HepG2 (cell line): ENCODE data around the gene EMP2. TPM values are rescaled to one million over a fixed set of nuclear protein-coding genes. Genes with fewer than 3 reads are reported as not detected.

Experiments used
- DR1 ChIP-seq: sonication (generic); formaldehyde crosslinking; IDR thresholded peaks from 2 replicates; pipeline ENCODE4 v1.8.0; 2021; ENCODE audit warnings: mild to moderate bottlenecking, missing genetic modification reagents, inconsistent platforms
- FOXP1 ChIP-seq, 2 experiments: fragments of 450-650 bp in 1 of 2; IDR thresholded peaks; 2 replicates each; pipeline ENCODE4 v1.6.1; 2017 to 2018; ENCODE audit warnings: antibody characterized with exemption in 1 of 2
- MXD4 ChIP-seq: IDR thresholded peaks from 2 replicates; pipeline ENCODE4 v1.6.1; 2016; ENCODE audit warnings: mild to moderate bottlenecking, missing biosample characterization, missing genetic modification reagents
- TBL1XR1 ChIP-seq: fragments of 150-350 bp; IDR thresholded peaks from 2 replicates; pipeline ENCODE4 v1.6.1; 2014; ENCODE audit warnings: borderline replicate concordance, low read length; ENCODE audit not compliant: partially characterized antibody
- ZBTB21 ChIP-seq: sonication (generic); formaldehyde crosslinking; IDR thresholded peaks from 2 replicates; pipeline ENCODE4 v1.4.0; 2020; ENCODE audit warnings: missing genetic modification reagents
- ZNF124 ChIP-seq: sonication (generic); formaldehyde crosslinking; IDR thresholded peaks from 2 replicates; pipeline ENCODE4 v1.4.0; 2020; ENCODE audit warnings: missing genetic modification reagents
- ZNF441 ChIP-seq: sonication (generic); formaldehyde crosslinking; IDR thresholded peaks from 2 replicates; pipeline ENCODE4 v1.7.0; 2021; ENCODE audit warnings: missing genetic modification reagents, borderline replicate concordance
- polyA plus RNA-seq, 8 experiments: library from polyadenylated mRNA; depleted of rRNA in 3 of 8; stranded (reverse) in 7 of 8; unstranded in 1 of 8; fragments of >200 nt; fragmentation: Illumina TruSeq in 4 of 8; extraction: Trizol in 4 of 8; gene quantifications; 2 replicates each; pipeline versions ENCODE4 v1.2.1 to v1.2.3, GENCODE V29; 2011 to 2016; ENCODE audit warnings: low read depth in 4 of 8, missing spikeins in 1 of 8, mixed read lengths in 1 of 8; ENCODE audit not compliant: insufficient read depth in 1 of 8
- total RNA-seq, 5 experiments: library from RNA; depleted of rRNA; stranded (reverse); fragments of >200 nt; fragmentation: Illumina TruSeq; extraction: Trizol; gene quantifications; 2 replicates each; pipeline ENCODE4 v1.2.3, GENCODE V29; 2016; ENCODE audit warnings: low read depth in 1 of 5
- TF ChIP-seq, protein P1 (sequence below): sonication (generic); formaldehyde crosslinking; IDR thresholded peaks from 2 replicates; pipeline ENCODE4 v1.4.0; 2020; ENCODE audit warnings: missing genetic modification reagents, borderline replicate concordance
- TF ChIP-seq, protein P2 (sequence below): sonication (generic); formaldehyde crosslinking; IDR thresholded peaks from 2 replicates; pipeline ENCODE4 v1.5.0; 2020; ENCODE audit warnings: missing genetic modification reagents
- TF ChIP-seq, protein P3 (sequence below): sonication (generic); formaldehyde crosslinking; IDR thresholded peaks from 2 replicates; pipeline ENCODE4 v1.8.0; 2022; ENCODE audit warnings: missing genetic modification reagents, mild to moderate bottlenecking, borderline replicate concordance
- TF ChIP-seq, protein P4 (sequence below): sonication (generic); formaldehyde crosslinking; IDR thresholded peaks from 2 replicates; pipeline ENCODE4 v1.8.1; 2023; ENCODE audit warnings: missing genetic modification reagents, mild to moderate bottlenecking, borderline replicate concordance
- TF ChIP-seq, protein P5 (sequence below): sonication (generic); formaldehyde crosslinking; conservative IDR thresholded peaks from 2 replicates; pipeline ENCODE4 v1.4.0; 2020; ENCODE audit warnings: missing genetic modification reagents

The EMP2 gene
- total and polyA plus RNA-seq, 2 of the 13 experiments (the other 11 are each of a cell fraction or from before 2014, with no cell fraction given): 24.6 to 91.2 TPM

DNA sequence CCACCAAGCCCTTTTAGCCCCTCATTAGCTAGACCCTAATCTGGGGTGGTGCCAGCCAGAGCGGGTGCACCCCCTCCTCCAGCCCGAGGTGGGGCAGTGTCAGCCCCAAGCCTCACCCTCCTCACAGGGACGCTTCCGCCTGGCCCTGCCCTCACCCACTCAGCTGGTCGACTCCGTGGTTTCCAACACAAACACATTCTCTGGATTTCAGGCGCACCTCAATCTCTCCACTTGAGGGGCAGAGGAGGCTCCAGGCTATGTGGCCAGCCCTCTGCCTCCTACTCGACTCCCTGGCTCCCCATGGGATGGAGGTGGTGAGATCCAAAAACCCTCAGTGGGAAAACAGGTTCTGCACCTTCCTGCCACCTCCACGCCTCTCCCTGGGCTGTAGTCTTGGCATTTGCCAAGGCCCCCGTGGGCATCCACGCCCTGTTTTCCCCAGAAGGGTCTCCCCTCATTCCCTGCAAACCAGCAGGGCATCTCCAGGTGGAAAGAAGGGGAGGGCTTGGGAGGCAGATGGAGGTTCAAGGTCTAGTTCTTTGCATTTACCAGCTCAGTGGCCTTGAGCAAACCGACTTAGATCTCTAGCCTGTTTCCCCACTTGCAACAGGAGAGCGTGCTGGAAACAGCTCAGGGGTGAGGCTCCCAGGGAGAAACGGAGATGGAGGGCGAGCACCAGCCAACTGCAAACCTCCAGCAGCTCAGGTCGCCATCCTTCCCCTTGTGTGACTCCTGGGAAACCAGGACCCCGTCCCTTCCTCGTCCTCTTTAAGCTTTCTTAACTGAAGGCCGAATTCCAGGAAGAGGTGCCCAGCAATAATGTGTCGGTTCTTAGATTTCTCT is 1.7 kb downstream of the EMP2 start (continued):
- TF ChIP-seq, protein P1, sequence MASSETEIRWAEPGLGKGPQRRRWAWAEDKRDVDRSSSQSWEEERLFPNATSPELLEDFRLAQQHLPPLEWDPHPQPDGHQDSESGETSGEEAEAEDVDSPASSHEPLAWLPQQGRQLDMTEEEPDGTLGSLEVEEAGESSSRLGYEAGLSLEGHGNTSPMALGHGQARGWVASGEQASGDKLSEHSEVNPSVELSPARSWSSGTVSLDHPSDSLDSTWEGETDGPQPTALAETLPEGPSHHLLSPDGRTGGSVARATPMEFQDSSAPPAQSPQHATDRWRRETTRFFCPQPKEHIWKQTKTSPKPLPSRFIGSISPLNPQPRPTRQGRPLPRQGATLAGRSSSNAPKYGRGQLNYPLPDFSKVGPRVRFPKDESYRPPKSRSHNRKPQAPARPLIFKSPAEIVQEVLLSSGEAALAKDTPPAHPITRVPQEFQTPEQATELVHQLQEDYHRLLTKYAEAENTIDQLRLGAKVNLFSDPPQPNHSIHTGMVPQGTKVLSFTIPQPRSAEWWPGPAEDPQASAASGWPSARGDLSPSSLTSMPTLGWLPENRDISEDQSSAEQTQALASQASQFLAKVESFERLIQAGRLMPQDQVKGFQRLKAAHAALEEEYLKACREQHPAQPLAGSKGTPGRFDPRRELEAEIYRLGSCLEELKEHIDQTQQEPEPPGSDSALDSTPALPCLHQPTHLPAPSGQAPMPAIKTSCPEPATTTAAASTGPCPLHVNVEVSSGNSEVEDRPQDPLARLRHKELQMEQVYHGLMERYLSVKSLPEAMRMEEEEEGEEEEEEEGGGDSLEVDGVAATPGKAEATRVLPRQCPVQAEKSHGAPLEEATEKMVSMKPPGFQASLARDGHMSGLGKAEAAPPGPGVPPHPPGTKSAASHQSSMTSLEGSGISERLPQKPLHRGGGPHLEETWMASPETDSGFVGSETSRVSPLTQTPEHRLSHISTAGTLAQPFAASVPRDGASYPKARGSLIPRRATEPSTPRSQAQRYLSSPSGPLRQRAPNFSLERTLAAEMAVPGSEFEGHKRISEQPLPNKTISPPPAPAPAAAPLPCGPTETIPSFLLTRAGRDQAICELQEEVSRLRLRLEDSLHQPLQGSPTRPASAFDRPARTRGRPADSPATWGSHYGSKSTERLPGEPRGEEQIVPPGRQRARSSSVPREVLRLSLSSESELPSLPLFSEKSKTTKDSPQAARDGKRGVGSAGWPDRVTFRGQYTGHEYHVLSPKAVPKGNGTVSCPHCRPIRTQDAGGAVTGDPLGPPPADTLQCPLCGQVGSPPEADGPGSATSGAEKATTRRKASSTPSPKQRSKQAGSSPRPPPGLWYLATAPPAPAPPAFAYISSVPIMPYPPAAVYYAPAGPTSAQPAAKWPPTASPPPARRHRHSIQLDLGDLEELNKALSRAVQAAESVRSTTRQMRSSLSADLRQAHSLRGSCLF (CRISPR knock-in tag): no peak
- TF ChIP-seq FOXP1 (IDR thresholded peaks at IDR 0.05) (no peak), FOXP1 (CRISPR knock-in tag; IDR thresholded peaks at IDR 0.05) (no peak; the same call in 1 of the 2 replicates), ZNF441 (CRISPR knock-in tag) (0 out of 2 replicates have a peak, but pooled peaks have one; percentile 13), TBL1XR1 (peak; percentile 60), DR1 (no peak), MXD4 (CRISPR knock-in tag) (0 out of 2 replicates have a peak, but pooled peaks have one; percentile 45), ZNF124 (CRISPR knock-in tag) (peak; percentile 75; the same call in 1 of the 2 replicates), ZBTB21 (CRISPR knock-in tag) (no peak)
- TF ChIP-seq, protein P2, sequence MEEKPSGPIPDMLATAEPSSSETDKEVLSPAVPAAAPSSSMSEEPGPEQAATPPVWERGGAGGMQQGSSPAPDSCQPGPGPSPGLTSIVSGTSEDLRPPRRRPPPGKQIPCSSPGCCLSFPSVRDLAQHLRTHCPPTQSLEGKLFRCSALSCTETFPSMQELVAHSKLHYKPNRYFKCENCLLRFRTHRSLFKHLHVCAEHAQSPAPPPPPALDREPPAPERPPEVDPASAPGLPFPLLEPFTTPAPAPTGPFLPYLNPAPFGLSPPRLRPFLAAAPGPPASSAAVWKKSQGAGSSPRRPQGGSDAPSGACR (CRISPR knock-in tag): no peak
- TF ChIP-seq, protein P3, sequence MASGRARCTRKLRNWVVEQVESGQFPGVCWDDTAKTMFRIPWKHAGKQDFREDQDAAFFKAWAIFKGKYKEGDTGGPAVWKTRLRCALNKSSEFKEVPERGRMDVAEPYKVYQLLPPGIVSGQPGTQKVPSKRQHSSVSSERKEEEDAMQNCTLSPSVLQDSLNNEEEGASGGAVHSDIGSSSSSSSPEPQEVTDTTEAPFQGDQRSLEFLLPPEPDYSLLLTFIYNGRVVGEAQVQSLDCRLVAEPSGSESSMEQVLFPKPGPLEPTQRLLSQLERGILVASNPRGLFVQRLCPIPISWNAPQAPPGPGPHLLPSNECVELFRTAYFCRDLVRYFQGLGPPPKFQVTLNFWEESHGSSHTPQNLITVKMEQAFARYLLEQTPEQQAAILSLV: peak; percentile 74
- TF ChIP-seq, protein P4, sequence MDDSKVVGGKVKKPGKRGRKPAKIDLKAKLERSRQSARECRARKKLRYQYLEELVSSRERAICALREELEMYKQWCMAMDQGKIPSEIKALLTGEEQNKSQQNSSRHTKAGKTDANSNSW (CRISPR knock-in tag): no peak
- TF ChIP-seq, protein P5, sequence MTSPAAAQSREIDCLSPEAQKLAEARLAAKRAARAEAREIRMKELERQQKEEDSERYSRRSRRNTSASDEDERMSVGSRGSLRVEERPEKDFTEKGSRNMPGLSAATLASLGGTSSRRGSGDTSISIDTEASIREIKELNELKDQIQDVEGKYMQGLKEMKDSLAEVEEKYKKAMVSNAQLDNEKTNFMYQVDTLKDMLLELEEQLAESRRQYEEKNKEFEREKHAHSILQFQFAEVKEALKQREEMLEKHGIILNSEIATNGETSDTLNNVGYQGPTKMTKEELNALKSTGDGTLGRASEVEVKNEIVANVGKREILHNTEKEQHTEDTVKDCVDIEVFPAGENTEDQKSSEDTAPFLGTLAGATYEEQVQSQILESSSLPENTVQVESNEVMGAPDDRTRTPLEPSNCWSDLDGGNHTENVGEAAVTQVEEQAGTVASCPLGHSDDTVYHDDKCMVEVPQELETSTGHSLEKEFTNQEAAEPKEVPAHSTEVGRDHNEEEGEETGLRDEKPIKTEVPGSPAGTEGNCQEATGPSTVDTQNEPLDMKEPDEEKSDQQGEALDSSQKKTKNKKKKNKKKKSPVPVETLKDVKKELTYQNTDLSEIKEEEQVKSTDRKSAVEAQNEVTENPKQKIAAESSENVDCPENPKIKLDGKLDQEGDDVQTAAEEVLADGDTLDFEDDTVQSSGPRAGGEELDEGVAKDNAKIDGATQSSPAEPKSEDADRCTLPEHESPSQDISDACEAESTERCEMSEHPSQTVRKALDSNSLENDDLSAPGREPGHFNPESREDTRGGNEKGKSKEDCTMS (CRISPR knock-in tag): no peak
